IMR-90 (cell line): Measurements from ENCODE around the gene FAT2. TPM values are rescaled to one million over a fixed set of nuclear protein-coding genes. Genes with fewer than 3 reads are reported as not detected.
A peak's percentile ranks its signal among the peaks of the same experiment; 100 is the strongest.

Source experiments
- ATAC-seq: fragments of 200-7000 bp; cut with Tn5 transposase; 2 replicates; pipeline ENCODE4 v1.9.1; 2020; ENCODE audit warnings: low read depth, mild to moderate bottlenecking, moderate library complexity
- BruUV-seq: library from RNA; stranded (reverse); fragments of 400-500 nt; replicated peaks from 2 replicates; lab custom pipeline; 2021; lab: Mats Ljungman, UMichigan
- CTCF ChIA-PET: fragments of 300-600 bp; formaldehyde crosslinking; extraction: SDS; loops from one replicate; lab custom pipeline; 2021; ENCODE audit warnings: antibody characterized with exemption; lab: Yijun Ruan, JAX
- POLR2A ChIA-PET: fragments of 300-600 bp; sonication (Branson Sonifier 250); formaldehyde crosslinking; loops from one replicate; lab custom pipeline; 2022; ENCODE audit warnings: antibody characterized with exemption; ENCODE audit not compliant: unreplicated experiment; lab: Charles Lee
- DNase-seq: peaks from one replicate; pipeline ENCODE4 v3.0.0; 2013
- H2AFZ ChIP-seq: replicated peaks from 2 replicates; pipeline ENCODE3; 2013; ENCODE audit warnings: low read length, mild to moderate bottlenecking; ENCODE audit not compliant: poor library complexity
- H2AK5ac ChIP-seq: 2 replicates; pipeline ENCODE4 v1.6.1; 2013; ENCODE audit warnings: low read depth, low read length, inconsistent platforms
- H2AK9ac ChIP-seq: replicated peaks from 2 replicates; pipeline ENCODE3; 2013; ENCODE audit warnings: mild to moderate bottlenecking, low read depth, low read length, moderate library complexity; ENCODE audit not compliant: poor library complexity
- H2BK120ac ChIP-seq: 2 replicates; pipeline ENCODE4 v1.6.1; 2013; ENCODE audit warnings: low read depth, low read length, inconsistent platforms
- H2BK15ac ChIP-seq: 3 replicates; pipeline ENCODE4 v1.6.1; 2013; ENCODE audit warnings: low read depth, low read length, inconsistent platforms
- H2BK20ac ChIP-seq: 2 replicates; pipeline ENCODE4 v1.6.1; 2013; ENCODE audit warnings: low read depth, mild to moderate bottlenecking, inconsistent platforms, low read length, moderate library complexity
- H2BK5ac ChIP-seq: 2 replicates; pipeline ENCODE4 v1.6.1; 2013; ENCODE audit warnings: mild to moderate bottlenecking, low read depth, low read length, inconsistent platforms; ENCODE audit not compliant: poor library complexity, severe bottlenecking
- H3K14ac ChIP-seq: replicated peaks from 2 replicates; pipeline ENCODE4 v1.6.1; 2013; ENCODE audit warnings: low read depth, low read length, inconsistent platforms
- H3K18ac ChIP-seq: 2 replicates; pipeline ENCODE4 v1.6.1; 2013; ENCODE audit warnings: low read depth, low read length, control low read depth
- H3K23ac ChIP-seq: 2 replicates; pipeline ENCODE4 v1.6.1; 2013; ENCODE audit warnings: low read depth, low read length, inconsistent platforms
- H3K27ac ChIP-seq: 2 replicates; pipeline ENCODE4 v1.5.1; 2013; ENCODE audit warnings: mild to moderate bottlenecking, control low read depth, low read length; ENCODE audit not compliant: insufficient read depth
- H3K27me3 ChIP-seq: 2 replicates; pipeline ENCODE4 v1.6.1; 2013; ENCODE audit warnings: low read length; ENCODE audit not compliant: control insufficient read depth, insufficient read depth
- H3K36me3 ChIP-seq: 2 replicates; pipeline ENCODE4 v1.6.1; 2013; ENCODE audit warnings: low read length, mixed read lengths; ENCODE audit not compliant: control insufficient read depth, insufficient read depth
- H3K4ac ChIP-seq: 2 replicates; pipeline ENCODE4 v1.6.1; 2013; ENCODE audit warnings: low read depth, low read length, inconsistent platforms
- H3K4me1 ChIP-seq: 2 replicates; pipeline ENCODE4 v1.6.1; 2013; ENCODE audit warnings: low read length, mixed read lengths; ENCODE audit not compliant: control insufficient read depth, insufficient read depth
- H3K4me2 ChIP-seq: 2 replicates; pipeline ENCODE4 v1.6.1; 2013; ENCODE audit warnings: low read depth, mild to moderate bottlenecking, control low read depth, low read length, moderate library complexity
- H3K4me3 ChIP-seq: 2 replicates; pipeline ENCODE4 v1.5.1; 2013; ENCODE audit warnings: low read depth, mild to moderate bottlenecking, control low read depth, low read length, moderate library complexity; ENCODE audit not compliant: insufficient read depth
- H3K56ac ChIP-seq: 2 replicates; pipeline ENCODE4 v1.6.1; 2013; ENCODE audit warnings: low read length, inconsistent platforms; ENCODE audit not compliant: insufficient read depth; ENCODE audit errors: extremely low read depth
- H3K79me1 ChIP-seq, 2 experiments: 2 replicates each; pipeline ENCODE4 v1.6.1; 2013; ENCODE audit warnings: low read length in 2 of 2, inconsistent platforms in 1 of 2, low read depth in 1 of 2
- H3K9ac ChIP-seq: 2 replicates; pipeline ENCODE4 v1.6.1; 2013; ENCODE audit warnings: low read depth, low read length, control low read depth
- H3K9me1 ChIP-seq: 2 replicates; pipeline ENCODE4 v1.6.1; 2013; ENCODE audit warnings: low read length, inconsistent platforms; ENCODE audit not compliant: insufficient read depth
- H3K9me3 ChIP-seq: 2 replicates; pipeline ENCODE4 v1.6.1; 2013; ENCODE audit warnings: low read length; ENCODE audit not compliant: control insufficient read depth, insufficient read depth
- H4K20me1 ChIP-seq: 2 replicates; pipeline ENCODE4 v1.6.1; 2013; ENCODE audit warnings: low read length, inconsistent platforms; ENCODE audit not compliant: insufficient read depth
- H4K5ac ChIP-seq: 2 replicates; pipeline ENCODE4 v1.6.1; 2013; ENCODE audit warnings: mild to moderate bottlenecking, low read depth, low read length, control low read depth
- H4K8ac ChIP-seq, 2 experiments: 2 replicates each; pipeline ENCODE4 v1.6.1; 2013; ENCODE audit warnings: low read depth in 2 of 2, low read length in 2 of 2, control low read depth in 1 of 2, inconsistent platforms in 1 of 2
- H4K91ac ChIP-seq: 2 replicates; pipeline ENCODE4 v1.6.1; 2013; ENCODE audit warnings: low read depth, low read length, inconsistent platforms; ENCODE audit not compliant: insufficient read depth
- CEBPB ChIP-seq: IDR thresholded peaks from 2 replicates; pipeline ENCODE4 v1.6.1; 2012; ENCODE audit warnings: low read depth, low read length, improper control_type of control experiment
- POLR2A ChIP-seq: IDR thresholded peaks from 2 replicates; pipeline ENCODE4 v1.6.1; 2012; ENCODE audit warnings: mild to moderate bottlenecking, low read depth, low read length
- SMC3 ChIP-seq: fragments of 150-350 bp; IDR thresholded peaks from 2 replicates; pipeline ENCODE4 v1.6.1; 2016; ENCODE audit warnings: low read depth, mild to moderate bottlenecking, antibody characterized with exemption, low read length, moderate library complexity
- WGBS, 2 experiments: methylation state at CpG; one replicate each; pipeline versions ENCODE4 v1.1.5 to v1.1.7; 2013; ENCODE audit warnings: missing lambda C conversion rate in 2 of 2; ENCODE audit not compliant: insufficient read length in 1 of 2; ENCODE audit errors: extremely low coverage in 2 of 2; 5-methylcytosine and 5-hydroxymethylcytosine counted together
- dilution Hi-C: fragments of 300-500 bp; cut with HindIII; formaldehyde crosslinking; loops from one replicate; pipeline ENCODE4 v1.14.3; 2018; ENCODE audit warnings: low sequenced_read_pairs; ENCODE audit not compliant: unreplicated experiment
- in situ Hi-C: fragments of 300-500 bp; cut with MboI; formaldehyde crosslinking; loops from 3 replicates; pipeline ENCODE4 v1.14.3; 2019; ENCODE audit warnings: low sequenced_read_pairs, inconsistent platforms, mixed read lengths
- intact Hi-C: fragments of 100-400 bp; cut with micrococcal nuclease; formaldehyde crosslinking; loops from 2 replicates; pipeline ENCODE4 v1.10.0; 2022
- polyA plus RNA-seq, 3 experiments: library from polyadenylated mRNA; depleted of rRNA; stranded (reverse); fragments of >200 nt; gene quantifications; 2 replicates each; pipeline ENCODE4 v1.2.3, GENCODE V29; 2012; ENCODE audit warnings: low replicate concordance in 1 of 3
- total RNA-seq: library from RNA; depleted of rRNA; stranded (reverse); fragments of >200 nt; gene quantifications from 2 replicates; pipeline ENCODE4 v1.2.3, GENCODE V29; 2012
- TF ChIP-seq, protein P1 (sequence below): conservative IDR thresholded peaks from 2 replicates; pipeline ENCODE4 v1.5.1; 2012; ENCODE audit warnings: mild to moderate bottlenecking, low read depth, low read length, improper control_type of control experiment

Gene FAT2
- total and polyA plus RNA-seq, 2 of the 4 experiments (the other 2 are of a cell fraction) = under 0.01 to 0.03 TPM

DNA sequence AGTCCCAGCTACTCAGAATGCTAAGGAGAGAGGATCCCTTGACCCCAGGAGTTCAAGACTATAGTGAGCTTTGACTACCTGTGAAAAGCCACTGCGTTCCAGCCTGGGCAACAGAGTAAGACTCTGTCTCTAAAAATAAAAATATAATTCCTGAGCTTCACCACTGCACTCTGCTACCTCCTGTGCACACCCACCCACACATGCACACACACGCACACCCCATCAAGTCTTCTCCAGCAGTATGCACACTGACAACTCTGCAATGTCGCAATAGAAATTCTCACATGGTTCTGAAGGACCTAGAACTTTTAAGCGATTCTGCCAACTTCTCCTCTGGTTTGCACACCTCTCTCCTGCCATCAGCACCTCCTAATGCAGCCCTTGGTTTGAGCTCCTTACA lies 47.5 kb upstream of the FAT2 start:
- no peak overlapping the region for H3K4me3 ChIP-seq
- no peak overlapping the region for H3K14ac ChIP-seq
- H2AK9ac ChIP-seq = no peak overlapping the region
- H3K9me1 ChIP-seq = no peaks in the 10 kb centered on the region
- no peak overlapping the region for H4K5ac ChIP-seq
- no peak overlapping the region for H2AFZ ChIP-seq
- H2BK20ac ChIP-seq = no peak overlapping the region
- POLR2A ChIA-PET = no interaction called here
- no peak overlapping the region for H3K23ac ChIP-seq
- no peaks in the 10 kb centered on the region for H4K20me1 ChIP-seq
- H3K4ac ChIP-seq = no peak overlapping the region
- CTCF ChIA-PET = interaction anchor here (1.1 kb wide), 1 partner anchor 13 kb away, joined by 7 read pairs; no protein-coding TSS in a partner anchor
- no peak for ATAC-seq
- no peak overlapping the region for H4K91ac ChIP-seq
- intact Hi-C loops (no loop called here), dilution Hi-C loops (no loop called here), in situ Hi-C loops (no loop called here)
- peaks cover 35% of the 10 kb centered on the region for H3K27me3 ChIP-seq
- no peaks in the 10 kb centered on the region for H3K9me3 ChIP-seq
- no peak overlapping the region for H3K56ac ChIP-seq
- no peak overlapping the region for H2BK5ac ChIP-seq
- no peak overlapping the region for H4K8ac ChIP-seq
- no peaks in the 10 kb centered on the region for H3K36me3 ChIP-seq
- H3K79me1 ChIP-seq = no peaks in the 10 kb centered on the region
- H2BK120ac ChIP-seq = no peak overlapping the region
- no peak overlapping the region for H3K4me2 ChIP-seq
- no TSS peak for BruUV-seq
- H2BK15ac ChIP-seq = no peak overlapping the region
- H3K4me1 ChIP-seq = no peaks in the 10 kb centered on the region
- WGBS, 2 experiments = 78% methylated on average over 3 of the region's 4 CpGs; no CpG with 5 or more reads in 1 of the 2 experiments
- no peak overlapping the region for H2AK5ac ChIP-seq
- no peak for TF ChIP-seq SMC3
- TF ChIP-seq, protein P1, sequence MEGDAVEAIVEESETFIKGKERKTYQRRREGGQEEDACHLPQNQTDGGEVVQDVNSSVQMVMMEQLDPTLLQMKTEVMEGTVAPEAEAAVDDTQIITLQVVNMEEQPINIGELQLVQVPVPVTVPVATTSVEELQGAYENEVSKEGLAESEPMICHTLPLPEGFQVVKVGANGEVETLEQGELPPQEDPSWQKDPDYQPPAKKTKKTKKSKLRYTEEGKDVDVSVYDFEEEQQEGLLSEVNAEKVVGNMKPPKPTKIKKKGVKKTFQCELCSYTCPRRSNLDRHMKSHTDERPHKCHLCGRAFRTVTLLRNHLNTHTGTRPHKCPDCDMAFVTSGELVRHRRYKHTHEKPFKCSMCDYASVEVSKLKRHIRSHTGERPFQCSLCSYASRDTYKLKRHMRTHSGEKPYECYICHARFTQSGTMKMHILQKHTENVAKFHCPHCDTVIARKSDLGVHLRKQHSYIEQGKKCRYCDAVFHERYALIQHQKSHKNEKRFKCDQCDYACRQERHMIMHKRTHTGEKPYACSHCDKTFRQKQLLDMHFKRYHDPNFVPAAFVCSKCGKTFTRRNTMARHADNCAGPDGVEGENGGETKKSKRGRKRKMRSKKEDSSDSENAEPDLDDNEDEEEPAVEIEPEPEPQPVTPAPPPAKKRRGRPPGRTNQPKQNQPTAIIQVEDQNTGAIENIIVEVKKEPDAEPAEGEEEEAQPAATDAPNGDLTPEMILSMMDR = no peak
- no peak for TF ChIP-seq POLR2A
- peak; percentile 46 for TF ChIP-seq CEBPB
- H3K9ac ChIP-seq = no peak overlapping the region
- no peak overlapping the region for H3K27ac ChIP-seq
- DNase-seq = no peak
- no peak overlapping the region for H3K18ac ChIP-seq
